ENCODE data around the gene RIC8A.
"Not testable (repeated sequence)": the region's sequence is repeated elsewhere in the genome, so short reads cannot be mapped to it uniquely, and the experiment has no call there.

RIC8A gene

DNA sequence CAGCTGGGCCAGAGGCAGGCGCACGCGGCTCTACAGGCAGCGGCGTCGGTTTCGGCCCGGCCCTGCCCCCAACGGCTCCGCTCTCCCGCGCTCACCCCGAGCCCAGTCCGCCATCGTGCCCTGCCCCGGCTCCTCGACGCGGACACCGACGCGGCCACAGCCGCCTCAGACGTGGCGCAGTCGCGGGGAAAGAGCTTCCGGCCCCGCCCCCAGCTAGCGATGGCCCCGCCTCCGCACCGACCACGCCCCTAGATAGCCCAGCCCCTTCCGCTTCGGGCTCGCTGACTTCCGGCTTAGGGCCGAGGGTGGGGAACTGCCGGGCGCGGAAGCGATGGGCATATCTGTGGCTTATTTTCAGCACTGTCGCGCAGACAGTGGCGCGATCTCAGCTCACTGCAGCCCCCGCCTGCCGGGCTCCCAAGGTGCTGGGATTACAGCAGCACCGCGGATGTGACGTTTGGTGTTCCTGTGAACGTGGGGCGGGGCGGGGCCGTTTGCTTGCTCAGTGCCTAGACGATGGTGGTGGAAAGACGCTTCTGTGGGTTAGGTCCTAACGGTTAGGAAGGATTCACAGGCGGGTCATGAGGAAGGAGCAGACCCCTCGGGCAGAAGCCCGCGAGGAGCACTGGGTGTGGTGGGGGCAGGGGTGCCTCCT, at the start of gene RIC8A, which contains the start of gene BET1L:
RIC8A (plus strand) TSS at position 501 of the 655 bp plus-strand sequence. CDS start 1,147 bp downstream, outside the sequence.
BET1L (minus strand) TSS at position 192 of the 655 bp plus-strand sequence; CDS start at position 114, 78 bp downstream.
- DNase-seq: peak; percentile 99

DNA sequence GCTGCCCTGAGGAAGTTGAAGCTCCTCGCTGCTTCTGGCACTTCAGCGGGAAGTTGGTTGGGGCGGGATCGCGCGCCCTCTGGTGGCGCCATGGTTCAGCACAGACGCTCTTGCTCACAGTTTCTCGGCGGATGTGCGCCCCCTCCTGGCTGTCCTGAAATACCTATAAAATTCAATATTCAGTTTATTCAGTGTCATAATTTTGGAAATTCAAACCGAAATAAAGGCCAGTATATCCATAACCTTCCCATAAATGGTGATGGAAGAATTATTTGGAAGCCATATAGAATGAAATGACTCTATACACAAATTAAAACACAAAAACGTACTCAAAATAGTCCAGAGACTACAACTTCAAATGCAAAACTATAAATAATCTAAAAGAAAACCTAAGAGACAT, 27.3 kb upstream of the RIC8A start:
- DNase-seq: not testable (repeated sequence)

DNA sequence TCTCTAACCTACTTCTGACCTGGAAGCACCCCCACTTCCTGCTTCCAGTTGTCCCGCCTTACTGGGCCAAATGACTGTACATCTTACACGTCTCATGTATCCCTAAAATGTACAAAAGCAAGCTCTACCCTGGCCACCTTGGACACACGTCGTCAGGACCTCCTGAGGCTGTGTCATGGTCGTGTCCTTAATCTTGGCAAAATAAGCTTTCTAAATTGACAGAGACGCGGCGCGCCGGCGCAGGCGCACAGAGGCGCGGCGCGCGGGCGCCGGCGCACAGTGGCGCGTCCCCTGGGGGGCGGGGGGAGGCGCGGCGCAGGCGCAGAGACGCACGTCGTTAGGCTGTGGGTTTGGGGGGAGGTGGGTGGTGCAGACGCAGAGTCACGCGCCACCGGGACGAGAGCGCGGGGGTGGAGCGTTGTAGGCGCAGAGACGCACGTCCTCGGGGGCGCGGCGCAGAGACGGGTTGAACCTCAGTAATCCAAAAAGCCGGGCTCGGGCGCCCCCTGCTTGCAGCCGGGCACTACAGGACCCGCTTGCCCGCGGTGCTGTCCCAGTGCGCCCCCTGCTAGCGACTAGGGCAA, 18.2 kb upstream of the RIC8A start:
- DNase-seq: not testable (repeated sequence)

DNA sequence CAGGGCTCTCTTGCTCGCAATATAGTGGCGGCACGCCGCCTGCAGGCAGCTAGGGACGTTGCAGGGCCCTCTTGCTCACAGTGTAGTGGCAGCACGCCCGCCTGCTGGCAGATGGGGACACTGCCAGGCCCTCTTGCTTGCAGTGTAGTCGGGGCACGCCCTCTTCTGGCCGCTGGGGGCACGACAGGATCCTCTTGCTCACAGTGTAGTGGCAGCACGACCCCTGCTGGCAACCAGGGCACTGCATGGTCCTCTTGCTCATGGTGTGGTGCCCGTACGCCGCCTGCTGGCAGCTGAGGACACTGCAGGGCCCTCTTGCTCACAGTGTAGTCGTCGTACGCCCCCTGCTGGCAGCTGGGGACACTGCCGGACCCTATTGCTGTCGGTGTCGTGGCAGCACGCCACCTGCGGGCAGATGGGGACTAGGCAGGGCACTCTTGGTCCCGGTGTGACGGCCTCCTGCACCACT, 17.6 kb upstream of the RIC8A start:
- not testable (repeated sequence) for DNase-seq

DNA sequence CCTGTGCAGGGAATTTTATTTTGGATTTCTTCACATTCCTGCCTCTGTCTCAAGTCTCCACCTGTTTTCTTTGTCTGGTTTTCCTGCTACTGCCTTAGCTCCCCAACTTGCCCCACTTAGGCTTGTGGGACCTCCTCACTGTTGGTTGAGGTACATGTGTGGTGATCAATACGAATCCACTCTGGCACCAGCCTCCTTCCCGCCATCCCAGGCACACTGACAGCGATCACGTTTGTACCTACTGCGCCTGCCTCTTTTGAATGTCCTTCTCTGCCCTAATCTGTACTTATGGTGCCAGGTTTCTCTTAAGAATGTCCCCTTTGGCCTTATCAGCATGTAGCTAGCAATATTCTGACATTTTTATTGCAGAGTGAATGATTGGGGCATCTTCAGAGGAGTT, 17.0 kb upstream of the RIC8A start:
- DNase-seq: not testable (repeated sequence)

DNA sequence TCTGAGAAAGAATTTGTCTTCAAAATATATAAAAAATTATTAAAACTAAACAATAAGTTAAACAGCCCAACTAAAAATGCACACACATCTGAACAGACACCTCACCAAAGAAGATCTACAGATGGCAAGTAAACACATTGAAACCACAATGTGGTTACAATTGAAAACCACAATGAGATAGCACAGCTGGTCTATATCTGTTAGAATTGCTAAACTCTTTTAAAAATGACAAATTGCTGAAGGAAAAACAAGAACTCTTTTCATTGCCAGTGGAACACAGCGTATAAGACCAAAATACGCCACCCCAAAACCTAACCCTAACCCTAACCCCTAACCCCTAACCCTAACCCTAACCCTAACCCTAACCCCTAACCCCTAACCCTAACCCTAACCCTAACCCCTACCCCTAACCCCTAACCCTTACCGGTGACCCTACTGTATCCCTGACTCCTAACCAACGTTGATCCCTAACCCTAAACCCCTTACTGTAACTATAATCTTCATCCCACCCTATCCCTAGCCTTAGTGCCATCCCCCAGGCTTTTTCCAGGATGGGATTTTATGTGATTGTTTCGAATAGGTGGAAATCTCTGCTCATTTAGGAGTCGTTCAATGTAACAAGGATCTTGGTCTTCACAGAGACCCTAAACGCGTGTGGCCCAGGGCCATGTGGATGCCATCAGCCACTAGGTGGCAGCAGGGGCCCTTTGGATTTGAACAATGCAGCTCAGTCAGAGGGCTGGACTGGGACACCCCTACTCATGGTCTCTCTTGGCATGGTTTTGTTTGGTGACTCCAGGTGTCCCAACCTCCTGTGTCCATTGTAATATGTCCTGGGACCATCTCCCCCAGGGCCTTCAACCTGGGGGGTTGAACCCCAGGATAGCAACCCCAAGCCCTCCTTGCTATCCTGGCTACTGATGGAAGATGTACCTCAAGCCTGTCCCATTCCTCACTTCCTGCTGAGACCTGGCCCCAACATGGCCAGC, 15.7 kb upstream of the RIC8A start:
- DNase-seq: not testable (repeated sequence)

DNA sequence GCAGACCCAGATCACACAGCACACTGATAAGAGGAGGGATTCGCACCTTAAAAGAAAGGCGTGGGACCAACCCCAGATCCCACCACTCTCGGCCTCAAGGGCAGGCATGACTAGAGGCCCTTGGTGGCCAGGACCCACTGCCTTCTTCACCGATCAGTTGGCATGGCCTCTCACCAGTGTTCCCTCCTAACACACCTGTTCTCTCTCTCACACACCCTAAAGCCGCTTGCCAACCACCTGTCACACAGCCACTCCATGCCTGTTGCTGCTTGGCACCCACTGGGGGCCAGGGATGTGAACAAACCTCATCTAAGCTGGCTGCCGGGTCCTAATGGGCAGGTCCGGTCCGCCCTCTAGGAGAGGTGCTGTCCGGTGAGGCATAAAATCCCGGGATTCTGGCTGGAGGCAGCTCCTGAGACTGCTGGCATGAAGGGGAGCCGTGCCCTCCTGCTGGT, 14.8 kb upstream of the RIC8A start, which contains the start of gene SCGB1C1:
SCGB1C1 (plus strand) TSS at position 405 of the 455 bp plus-strand sequence; CDS start at position 427, 22 bp downstream.
- not testable (repeated sequence) for DNase-seq

DNA sequence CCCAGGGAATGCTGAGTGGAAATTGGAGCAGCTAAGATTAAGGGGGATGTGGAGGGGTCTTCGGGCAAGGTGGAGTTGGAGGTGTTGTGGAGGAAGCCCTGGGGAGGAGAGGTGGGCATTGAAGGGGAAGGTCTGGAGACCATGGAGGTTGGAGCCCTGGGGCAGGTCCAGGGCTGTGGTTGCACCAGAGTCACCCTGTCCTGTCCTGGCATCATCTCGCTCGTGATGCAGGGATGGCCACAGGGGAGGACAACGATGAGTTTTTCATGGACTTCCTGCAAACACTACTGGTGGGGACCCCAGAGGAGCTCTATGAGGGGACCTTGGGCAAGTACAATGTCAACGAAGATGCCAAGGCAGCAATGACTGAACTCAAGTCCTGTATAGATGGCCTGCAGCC, 14.0 kb upstream of the RIC8A start:
- DNase-seq: not testable (repeated sequence)

DNA sequence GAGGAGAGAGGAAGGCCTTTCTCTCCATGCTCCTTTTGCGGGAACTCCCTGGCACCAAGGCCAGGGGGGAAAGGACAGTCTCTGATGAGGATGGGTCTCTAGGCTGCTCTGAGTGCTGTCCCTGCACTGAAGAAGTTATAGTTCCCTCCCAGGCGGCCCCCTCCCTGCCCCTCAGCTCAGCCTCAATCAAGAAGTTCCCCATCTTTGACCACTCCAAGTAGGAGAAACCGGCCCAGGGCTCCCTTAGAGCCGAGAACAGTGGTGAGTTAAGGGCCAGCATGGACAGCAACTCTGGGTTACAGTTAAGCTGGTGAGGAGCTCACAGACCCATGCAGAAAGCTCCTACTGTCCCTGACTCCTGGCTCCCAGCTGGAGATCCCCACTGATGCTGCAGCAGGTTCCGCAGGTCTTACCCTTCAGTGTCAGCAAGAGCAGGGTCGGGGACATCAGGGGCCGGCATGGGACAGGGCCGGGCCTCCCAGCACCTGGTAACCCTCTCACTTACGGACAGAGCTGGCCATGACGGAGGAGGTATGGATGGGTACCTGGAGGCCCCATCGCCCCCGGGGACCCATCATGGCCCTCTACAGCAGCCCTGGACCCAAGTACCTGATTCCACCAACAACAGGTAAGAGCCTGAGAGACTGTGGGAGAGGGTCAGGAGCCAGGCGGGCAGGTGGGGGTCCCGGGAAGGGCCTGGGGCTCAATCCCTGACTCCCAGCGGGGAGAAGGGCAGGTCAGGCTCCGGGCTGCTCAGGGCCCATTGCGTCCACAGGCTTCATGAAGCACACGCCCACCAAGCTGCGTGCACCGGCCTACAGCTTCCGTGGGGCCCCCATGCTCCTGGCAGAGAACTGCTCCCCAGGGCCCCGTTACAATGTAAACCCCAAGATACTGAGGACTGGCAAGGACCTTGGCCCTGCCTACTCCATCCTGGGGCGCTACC, 10.4 kb upstream of the RIC8A start:
- DNase-seq: no peak

DNA sequence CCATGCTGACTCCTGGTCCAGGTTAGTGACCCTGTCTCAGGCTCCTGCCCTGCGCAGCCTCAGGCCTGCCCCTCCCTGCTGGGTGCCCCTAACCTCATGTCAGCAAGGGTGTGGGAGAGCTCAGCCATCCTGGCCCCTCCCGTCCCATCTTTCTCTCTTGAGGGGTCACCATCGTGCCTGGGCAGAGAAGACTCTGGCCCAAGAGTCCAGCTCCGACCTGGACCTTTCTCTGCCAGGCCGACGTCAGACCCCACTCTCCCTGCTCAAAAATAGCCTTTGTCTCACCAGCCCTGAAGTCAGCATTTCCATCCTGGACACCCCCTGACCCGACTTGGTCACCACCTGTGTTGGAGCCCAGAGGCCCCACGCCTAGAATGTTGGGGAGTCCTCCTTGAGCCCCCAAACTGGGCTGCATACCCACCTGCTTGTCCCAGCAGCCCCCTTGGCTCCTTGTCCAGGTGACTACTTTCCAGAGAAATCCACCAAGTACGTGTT, 9.7 kb upstream of the RIC8A start:
- no peak for DNase-seq

DNA sequence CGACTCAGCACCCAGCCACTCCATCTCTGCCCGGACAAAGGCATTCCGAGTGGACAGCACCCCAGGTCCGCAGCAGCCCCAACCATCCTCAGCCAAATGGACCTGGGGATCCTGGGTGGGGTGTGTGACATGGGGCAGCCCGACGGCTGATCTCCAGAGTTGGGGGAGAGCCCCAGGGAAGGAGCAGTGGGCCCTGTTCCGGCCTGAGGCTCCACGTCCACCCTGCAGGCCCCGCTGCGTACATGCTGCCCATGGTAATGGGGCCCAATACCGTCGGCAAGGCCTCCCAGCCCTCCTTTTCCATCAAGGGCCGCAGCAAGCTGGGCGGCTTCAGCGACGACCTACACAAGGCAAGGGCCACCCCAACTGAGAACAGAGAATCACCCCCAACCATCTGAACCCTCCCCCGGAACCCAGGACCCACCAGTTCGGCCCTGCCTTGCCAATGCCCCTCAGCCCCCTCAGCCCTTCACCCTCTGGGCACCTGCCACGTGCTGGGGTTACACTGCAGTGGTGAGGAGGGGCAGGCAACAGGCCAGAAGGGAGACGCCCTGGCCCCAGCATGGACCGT, 9.2 kb upstream of the RIC8A start:
- no peak for DNase-seq

DNA sequence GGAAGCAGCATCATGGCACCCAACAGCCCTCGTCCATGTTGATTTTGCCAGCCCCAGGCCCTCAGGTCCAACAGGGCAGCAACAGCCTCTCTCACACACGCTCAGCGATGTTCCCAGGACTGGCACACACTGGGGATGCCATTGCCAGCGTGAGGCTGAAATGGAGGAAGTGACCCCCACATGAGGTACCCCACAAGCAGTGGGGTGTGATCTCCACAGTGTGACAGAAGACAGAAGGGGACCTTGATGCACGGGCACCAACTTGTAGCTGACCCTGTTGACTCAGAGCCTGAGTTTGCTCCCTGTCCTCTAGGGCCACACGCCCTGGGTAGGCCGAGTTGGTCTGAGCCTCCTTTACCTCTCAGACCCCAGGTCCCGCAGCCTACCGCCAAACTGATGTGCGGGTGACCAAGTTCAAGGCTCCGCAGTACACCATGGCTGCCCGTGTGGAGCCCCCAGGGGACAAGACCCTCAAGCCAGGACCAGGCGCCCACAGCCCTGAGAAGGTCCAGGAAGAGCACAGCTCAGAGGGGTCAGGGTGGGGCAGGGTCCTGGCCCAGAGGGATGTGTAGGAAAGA, 8.4 kb upstream of the RIC8A start:
- no peak for DNase-seq

DNA sequence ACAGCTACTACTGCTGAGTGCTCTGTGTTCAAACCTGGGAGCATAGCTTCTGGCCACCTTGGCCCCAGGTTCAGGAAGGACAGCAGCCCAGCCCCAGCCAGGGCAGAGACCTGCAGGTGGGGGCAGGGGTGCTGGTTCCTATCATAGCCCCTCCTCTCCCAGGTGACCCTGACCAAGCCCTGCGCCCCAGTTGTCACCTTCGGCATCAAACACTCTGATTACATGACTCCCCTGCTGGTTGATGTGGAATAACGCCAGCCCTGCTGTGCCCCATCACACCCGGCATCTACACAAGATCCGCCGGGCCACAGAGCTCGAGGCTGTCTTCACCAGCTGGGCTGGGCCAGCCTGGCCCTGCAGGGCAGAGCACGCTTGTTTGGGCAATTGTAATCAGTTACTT, 7.7 kb upstream of the RIC8A start:
- no peak for DNase-seq

DNA sequence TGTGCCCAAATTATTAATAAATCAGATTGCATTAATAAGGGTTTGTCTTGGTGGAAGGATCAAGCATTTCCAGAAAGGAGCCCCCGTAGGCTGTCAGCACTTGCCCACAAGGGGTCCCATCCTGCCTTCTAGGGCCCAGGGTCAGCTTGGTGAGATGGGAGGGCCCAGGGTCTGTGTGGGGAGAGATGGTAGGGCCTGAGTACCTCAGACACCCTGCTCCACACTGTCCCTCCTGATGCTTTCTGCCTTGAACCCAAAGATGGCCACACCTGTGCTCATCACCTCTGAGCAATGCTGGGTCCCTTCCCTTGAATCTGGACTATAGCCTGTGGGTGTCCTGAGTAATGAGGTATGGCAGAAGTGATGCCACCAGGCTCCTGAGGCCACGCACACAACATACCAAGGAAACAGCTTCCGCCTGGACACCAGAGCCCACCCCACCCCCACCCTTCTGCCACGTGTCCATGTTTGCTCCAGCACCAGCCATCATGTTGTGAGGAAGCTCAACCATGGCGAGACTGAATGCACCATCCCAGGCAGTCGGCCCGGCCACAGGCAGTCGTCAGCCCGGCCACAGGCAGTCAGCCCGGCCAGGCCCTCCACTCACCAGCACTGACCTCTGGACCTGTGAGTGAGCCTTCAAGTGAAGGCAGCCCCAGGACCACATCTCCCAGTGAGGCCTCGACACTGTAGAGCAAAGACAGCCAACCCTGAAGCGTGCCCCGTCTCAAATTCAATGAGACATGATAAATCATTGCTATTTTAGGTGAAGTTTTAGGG, 7.1 kb upstream of the RIC8A start:
- no peak for DNase-seq

DNA sequence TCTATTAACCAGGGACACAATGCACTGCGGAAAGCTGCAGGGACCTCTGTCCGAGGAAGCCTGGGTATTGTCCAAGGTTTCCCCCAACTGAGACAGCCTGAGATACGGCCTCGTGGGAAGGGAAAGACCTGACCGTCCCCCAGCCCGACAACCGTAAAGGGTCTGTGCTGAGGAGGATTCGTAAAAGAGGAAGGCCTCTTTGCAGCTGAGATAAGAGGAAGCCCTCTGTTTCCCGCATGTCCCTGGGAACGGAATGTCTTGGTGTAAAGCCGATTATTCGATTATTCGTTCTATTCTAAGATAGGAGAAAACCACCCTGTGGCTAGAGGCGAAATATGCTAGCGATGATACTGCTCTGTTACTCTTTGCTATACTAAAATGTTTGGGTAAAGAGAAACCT, 5.5 kb upstream of the RIC8A start:
- no peak for DNase-seq

DNA sequence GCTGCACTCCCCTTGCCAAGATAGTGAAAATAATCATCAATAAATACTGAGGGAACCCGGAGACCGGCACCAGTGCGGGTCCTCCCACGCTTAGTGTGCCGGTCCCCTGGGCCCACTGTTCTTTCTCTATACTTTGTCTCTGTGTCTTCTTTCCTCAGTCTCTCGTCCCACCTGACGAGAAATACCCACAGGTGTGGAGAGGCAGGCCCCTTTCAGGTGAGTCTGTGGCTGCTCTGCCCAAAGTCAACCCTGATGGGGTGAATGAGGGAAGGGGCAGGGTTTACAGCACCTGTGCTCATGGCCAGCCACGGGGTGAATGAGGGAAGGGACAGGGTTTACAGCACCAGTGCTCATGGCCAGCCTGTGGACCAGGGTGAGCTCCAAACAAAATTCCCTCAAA, 5.0 kb upstream of the RIC8A start:
- DNase-seq: no peak

DNA sequence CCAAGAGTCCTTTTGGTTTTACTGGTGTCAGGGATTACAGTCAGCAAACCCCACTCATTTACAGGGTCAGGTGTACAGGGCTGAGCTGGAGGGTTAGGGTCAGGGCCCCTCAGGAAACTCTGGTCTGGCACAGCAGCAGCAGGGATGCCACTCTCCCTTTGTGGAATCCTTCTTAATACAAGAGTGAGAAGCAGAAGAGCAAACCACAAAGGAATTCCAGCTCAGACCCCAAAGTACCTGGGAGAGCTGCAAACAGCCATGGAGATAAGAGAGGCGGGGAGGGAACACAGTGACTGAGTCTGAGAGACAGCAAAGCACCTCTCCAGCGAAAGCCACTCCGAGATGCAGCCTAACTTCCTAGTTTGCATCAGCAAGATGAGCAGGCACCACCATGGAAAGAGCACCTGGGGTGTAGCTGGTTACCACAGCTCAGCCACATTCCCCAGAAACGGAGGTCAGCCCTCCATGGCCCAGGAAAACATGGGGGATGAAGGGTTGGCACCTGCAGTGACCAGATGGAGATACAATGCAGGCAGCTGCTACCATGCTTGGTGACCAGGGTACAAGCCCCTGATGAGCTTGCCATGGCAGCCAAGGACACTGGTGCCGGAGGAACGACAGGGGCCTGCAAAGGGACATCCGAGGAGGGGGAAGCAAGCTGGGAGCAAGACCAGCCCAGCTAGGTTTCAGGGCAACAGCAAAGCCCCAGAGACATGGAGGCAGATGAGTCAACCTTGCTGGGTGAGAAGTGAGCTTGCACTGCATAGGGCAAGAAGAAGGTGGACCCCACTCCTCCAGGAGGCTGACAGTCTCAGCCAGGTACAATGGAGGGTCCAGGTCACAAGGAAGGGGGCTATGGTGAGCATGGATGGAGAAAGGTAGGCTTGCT, 4.2 kb upstream of the RIC8A start:
- DNase-seq: no peak

DNA sequence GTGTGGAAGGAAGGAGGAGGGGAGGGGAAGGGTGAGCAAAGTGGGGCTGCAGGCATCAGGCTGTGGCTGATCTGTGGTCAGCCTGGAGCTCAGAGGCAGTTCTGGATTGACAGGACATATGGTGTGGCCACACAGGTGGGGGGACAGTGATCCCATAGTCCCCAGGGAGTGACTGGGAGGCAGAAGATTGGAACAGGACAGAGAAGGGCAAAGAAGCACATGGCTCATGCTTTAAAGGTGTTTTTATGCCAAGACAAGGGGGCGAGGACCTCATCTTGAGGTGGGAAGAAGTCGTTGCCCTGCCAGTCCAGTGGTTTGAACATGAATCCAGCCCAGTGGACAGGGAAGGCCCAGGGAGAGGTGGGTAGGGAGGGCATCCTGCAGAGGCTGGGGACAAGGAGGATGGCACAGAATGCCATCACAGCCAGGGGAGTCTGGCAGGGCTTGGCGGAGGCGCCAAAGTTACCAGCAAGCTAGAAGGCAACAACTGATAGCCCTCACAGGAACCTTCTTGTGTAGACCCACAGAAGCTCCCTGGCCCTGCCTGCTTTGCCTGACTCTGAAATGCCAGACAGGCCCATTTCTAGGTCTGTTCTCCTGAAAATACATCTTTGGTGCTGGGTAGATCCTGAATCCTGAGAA, 3.4 kb upstream of the RIC8A start:
- DNase-seq: no peak

Data from NCI-H69 (cell line).